BLaER1 (cell line): ENCODE results near the gene NFAM1.

Experiments
- H3K27ac ChIP-seq: shearing (Covaris generic); formaldehyde crosslinking; 2 replicates; pipeline ENCODE4 v1.8.1; 2022
- H3K27me3 ChIP-seq: shearing (Covaris generic); formaldehyde crosslinking; 2 replicates; pipeline ENCODE4 v1.8.1; 2022
- H3K36me3 ChIP-seq: shearing (Covaris generic); formaldehyde crosslinking; 2 replicates; pipeline ENCODE4 v1.8.1; 2022
- H3K4me1 ChIP-seq: shearing (Covaris generic); formaldehyde crosslinking; 2 replicates; pipeline ENCODE4 v1.8.1; 2022
- H3K4me2 ChIP-seq: shearing (Covaris generic); formaldehyde crosslinking; 2 replicates; pipeline ENCODE4 v1.8.1; 2022
- H3K4me3 ChIP-seq: shearing (Covaris generic); formaldehyde crosslinking; 2 replicates; pipeline ENCODE4 v1.8.1; 2022
- H3K9ac ChIP-seq: shearing (Covaris generic); formaldehyde crosslinking; 2 replicates; pipeline ENCODE4 v1.8.1; 2022
- H3K9me3 ChIP-seq: shearing (Covaris generic); formaldehyde crosslinking; 2 replicates; pipeline ENCODE4 v1.8.1; 2022
- H4K20me1 ChIP-seq: shearing (Covaris generic); formaldehyde crosslinking; 2 replicates; pipeline ENCODE4 v1.8.1; 2022
- Cebpa-rat ChIP-seq: shearing (Covaris generic); IDR thresholded peaks from 2 replicates; pipeline ENCODE4 v1.8.1; 2022

NFAM1 gene

DNA sequence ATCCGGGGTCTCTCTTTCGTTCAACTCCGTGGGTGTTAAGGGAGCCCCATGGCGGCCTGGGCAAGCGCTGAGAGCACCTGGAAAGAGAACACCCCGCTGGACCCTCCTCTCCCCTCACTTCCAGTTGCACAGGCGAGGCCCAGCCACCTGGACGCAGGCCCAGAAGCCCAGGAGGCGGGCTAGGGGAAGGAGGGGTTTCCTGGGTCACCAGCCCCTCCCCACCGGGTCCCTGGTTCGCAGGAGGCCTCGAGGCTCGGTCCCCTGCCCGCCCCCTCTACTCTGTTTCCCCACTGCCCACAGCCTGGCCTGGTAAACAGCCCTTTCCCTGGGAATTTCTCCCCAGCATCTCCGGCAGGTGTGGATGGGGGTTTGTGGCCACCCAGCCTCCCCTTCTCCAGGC, 8.5 kb upstream of the NFAM1 start:
- Histone ChIP-seq H3K9me3 (no peaks in the 10 kb centered on the region), H3K36me3 (no peaks in the 10 kb centered on the region), H4K20me1 (no peaks in the 10 kb centered on the region), H3K4me3 (peak overlapping the region; percentile 57), H3K9ac (peak overlapping the region; percentile 77), H3K4me2 (peak overlapping the region; percentile 97), H3K27me3 (no peaks in the 10 kb centered on the region), H3K27ac (peak overlapping the region; percentile 98), H3K4me1 (peaks cover 97% of the 10 kb centered on the region)
- TF ChIP-seq Cebpa-rat = no peak

DNA sequence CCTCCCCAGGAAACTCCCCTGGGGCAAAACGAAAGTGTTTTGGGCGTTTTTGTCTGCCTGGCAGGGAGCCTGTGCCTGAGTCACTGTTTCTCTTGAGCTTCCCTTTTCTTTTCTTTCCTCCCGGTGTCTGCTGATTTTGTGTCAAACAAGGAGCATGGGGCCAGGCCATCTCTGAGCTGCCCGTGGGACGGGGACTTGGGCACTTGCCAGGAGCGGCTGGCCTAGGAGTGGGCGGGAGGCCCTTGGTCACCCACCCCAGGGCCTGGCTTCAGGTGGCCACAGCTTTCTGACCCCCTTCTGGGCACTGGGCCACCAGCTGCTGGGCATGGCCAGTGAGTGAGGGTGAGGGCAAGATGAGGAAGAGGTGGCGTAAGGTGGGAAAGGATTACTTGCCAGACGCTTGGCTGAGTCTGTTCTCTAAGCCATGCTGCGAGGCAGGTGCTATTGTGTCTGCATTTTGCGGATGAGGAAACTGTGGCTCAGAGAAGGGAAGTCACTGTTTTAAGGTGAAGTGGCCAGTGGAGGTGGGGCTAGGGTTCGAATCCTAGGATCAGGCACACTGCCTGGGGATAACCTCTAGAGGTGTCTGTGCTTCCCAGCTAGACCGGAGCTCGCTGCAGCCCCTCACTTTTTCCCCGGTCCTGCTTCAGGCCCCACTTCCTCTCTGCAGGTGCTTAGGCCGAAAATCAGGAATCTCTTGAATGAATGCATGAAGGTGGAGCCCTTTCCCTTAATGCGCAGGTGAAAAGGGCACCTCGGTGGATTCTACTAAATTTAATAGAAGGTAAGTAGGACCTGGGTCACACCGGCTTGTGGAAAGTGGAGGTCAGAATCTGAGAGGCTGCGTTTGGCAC, 7.8 kb upstream of the NFAM1 start:
- peak overlapping the region; percentile 98 for H3K27ac ChIP-seq
- H3K27me3 ChIP-seq = no peaks in the 10 kb centered on the region
- peak overlapping the region; percentile 77 for H3K9ac ChIP-seq
- peak overlapping the region; percentile 57 for H3K4me3 ChIP-seq
- no peaks in the 10 kb centered on the region for H3K36me3 ChIP-seq
- H4K20me1 ChIP-seq = no peaks in the 10 kb centered on the region
- no peaks in the 10 kb centered on the region for H3K9me3 ChIP-seq
- peak overlapping the region; percentile 97 for H3K4me2 ChIP-seq
- no peak for TF ChIP-seq Cebpa-rat
- H3K4me1 ChIP-seq = peaks cover 97% of the 10 kb centered on the region

DNA sequence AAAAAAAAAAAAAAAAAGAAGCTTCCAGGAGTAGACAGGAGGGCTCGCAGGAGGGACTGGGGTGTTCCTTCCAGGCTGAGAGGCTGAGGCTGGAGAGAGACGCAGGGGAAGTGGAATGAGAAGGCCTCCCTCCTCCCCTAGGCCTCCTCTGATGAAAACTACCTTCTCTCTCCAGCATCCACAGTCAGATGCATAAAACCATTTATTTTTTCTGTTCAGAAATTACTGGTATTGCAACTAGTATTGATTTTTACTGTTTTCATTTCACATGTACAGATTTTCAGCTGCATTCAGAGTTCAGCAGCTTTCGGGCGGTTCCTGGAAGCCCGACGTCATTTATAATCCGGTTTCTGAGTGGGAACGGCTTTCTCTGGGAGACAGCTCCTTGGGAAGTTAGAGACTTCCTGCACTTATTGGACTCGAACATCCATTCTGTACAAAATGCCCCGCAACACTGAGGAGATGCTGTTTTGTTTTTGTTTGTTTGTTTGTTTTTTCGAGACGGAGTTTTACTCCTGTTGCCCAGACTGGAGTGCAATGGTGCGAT, 6.9 kb upstream of the NFAM1 start:
- Histone ChIP-seq H3K4me3 (no peak overlapping the region), H3K36me3 (no peaks in the 10 kb centered on the region), H3K9ac (peak overlapping the region; percentile 77), H4K20me1 (0 out of 2 replicates have a peak, but pooled peaks cover 4% of the 10 kb centered on the region), H3K27me3 (no peaks in the 10 kb centered on the region), H3K4me1 (peaks cover 99% of the 10 kb centered on the region), H3K9me3 (no peaks in the 10 kb centered on the region), H3K4me2 (peak overlapping the region; percentile 97), H3K27ac (peak overlapping the region; percentile 98)
- no peak for TF ChIP-seq Cebpa-rat

DNA sequence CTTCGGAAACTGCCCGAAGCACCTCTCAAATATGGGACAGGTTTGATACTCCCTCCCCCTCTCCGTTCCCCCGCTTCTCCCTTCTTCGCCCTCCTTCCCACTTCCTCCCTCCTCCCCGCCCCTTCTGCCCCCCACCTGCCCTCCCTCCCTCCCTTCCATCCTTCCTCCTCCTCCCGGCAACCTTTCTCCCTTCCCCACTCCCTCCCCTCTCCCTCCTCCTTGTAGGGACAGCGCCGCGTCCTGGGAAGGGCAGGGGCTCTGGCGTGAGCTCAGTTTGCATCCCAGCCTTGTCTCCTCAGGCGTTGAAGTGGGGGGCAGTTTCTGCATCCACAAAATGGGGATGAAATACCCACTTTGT, 6.1 kb upstream of the NFAM1 start:
- Histone ChIP-seq H4K20me1 (0 out of 2 replicates have a peak, but pooled peaks cover 5% of the 10 kb centered on the region), H3K4me3 (peak overlapping the region; percentile 65), H3K27me3 (no peaks in the 10 kb centered on the region), H3K4me2 (peak overlapping the region; percentile 97), H3K9ac (peak overlapping the region; percentile 68; the same call in 1 of the 2 replicates), H3K9me3 (no peaks in the 10 kb centered on the region), H3K27ac (peak overlapping the region; percentile 98), H3K36me3 (no peaks in the 10 kb centered on the region), H3K4me1 (peaks cover 100% of the 10 kb centered on the region)
- no peak for TF ChIP-seq Cebpa-rat

DNA sequence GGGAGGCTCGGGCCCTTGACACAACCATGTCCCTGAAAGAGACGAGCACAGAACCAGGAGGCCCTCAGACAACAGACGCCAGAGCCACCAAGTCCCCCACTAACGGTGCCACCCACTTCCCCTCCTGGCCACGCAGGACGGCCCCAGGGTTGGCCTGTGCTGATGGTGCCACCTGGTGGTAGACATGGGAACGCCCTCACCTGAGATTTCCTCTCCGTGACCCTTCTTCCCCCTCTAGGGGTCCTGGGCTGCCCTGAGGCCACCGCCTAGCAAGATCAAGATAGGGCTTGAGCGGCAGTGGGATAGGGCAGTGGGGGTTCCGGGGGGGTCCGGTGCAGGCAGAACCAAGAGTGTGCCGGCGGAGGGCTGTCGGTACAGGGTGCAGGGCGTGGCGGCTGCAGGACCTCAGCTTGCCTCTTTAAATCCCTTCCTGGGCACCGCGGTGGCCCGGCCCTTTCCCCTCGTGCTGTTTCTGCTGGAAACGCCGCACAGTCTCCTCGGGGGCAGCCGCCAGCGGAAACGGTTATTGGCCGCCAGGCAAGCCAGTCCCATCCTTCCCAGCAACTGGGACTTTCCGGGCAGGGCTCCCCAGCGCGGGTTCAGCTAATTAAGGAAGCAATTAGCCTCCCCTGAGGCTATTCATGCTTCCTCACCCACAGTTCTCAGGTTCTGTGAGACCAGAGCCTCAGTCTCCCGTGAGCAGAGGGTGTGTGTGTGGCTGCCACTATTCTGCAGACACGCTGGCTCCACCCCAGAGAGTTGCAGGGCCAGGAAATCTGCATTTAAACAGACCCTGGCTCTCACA, 5.5 kb upstream of the NFAM1 start:
- peak overlapping the region; percentile 97 for H3K4me2 ChIP-seq
- H4K20me1 ChIP-seq = 0 out of 2 replicates have a peak, but pooled peaks cover 5% of the 10 kb centered on the region
- H3K9ac ChIP-seq = peak overlapping the region; percentile 68
- TF ChIP-seq Cebpa-rat = no peak
- H3K4me3 ChIP-seq = peak overlapping the region; percentile 65
- H3K36me3 ChIP-seq = no peaks in the 10 kb centered on the region
- H3K4me1 ChIP-seq = peaks cover 100% of the 10 kb centered on the region
- peak overlapping the region; percentile 67 for H3K27ac ChIP-seq
- no peaks in the 10 kb centered on the region for H3K9me3 ChIP-seq
- H3K27me3 ChIP-seq = no peaks in the 10 kb centered on the region

DNA sequence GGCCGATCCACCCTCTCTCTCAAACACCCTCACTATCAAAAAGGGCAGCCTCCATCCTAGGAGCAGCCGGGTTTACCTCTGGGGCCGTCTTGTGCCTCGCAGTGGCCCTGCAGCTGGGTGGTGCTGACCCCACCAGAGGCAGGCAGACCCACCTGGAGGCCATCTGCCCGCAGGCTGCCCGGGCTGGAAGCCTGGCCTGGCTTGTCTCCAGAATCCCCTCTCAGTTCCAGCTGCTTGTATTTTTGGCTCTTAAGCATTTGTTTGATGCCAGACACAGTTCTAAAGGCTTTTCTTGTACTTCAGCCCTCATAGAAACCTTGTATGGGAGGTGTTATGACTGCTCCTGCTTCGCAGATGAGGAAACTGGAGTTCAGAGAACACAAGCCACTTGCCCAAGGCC, 4.2 kb upstream of the NFAM1 start:
- H3K9me3 ChIP-seq = no peaks in the 10 kb centered on the region
- no peaks in the 10 kb centered on the region for H3K36me3 ChIP-seq
- 0 out of 2 replicates have a peak overlapping the region, but pooled peaks have one; percentile 4 for H3K4me3 ChIP-seq
- peak overlapping the region; percentile 27; the same call in 1 of the 2 replicates for H3K9ac ChIP-seq
- peak overlapping the region; percentile 67 for H3K27ac ChIP-seq
- 0 out of 2 replicates have a peak, but pooled peaks cover 5% of the 10 kb centered on the region for H4K20me1 ChIP-seq
- H3K27me3 ChIP-seq = no peaks in the 10 kb centered on the region
- H3K4me1 ChIP-seq = peaks cover 100% of the 10 kb centered on the region
- H3K4me2 ChIP-seq = peak overlapping the region; percentile 97
- TF ChIP-seq Cebpa-rat = no peak

DNA sequence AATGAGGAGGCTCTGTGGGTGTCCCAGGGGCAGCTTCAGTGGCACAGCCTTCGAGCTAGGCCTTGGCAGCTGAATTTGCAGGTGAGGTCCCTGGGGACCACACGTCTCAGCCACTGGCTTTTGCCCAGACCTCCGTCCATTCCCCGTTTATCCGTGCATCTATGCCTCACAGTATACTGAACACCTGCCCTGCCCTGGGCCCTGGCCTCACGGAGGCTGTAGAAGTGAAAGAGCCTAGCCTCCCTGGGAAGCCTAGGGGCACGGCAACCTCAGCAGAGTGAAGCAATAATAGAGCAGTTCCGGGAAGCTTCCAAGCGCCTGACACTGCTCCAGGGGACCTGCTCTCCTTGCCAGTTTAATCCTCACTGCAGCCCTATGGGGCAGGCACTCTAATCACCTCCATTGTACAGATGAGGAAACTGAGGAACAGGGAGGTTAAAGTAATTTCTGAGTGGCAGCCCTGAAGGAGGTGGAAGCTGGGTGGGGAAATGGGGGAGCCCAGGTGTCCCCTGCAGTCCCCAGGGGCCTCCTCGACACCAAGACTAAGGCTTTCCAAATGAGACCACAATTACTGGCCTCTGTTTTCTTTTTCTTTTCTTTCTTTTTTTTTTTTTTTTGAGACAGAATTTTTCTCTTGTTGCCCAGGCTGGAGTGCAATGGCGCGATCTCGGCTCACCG, 2.7 kb upstream of the NFAM1 start:
- peak; percentile 78 for TF ChIP-seq Cebpa-rat
- peak overlapping the region; percentile 97 for H3K4me2 ChIP-seq
- no peaks in the 10 kb centered on the region for H3K36me3 ChIP-seq
- H3K9me3 ChIP-seq = no peaks in the 10 kb centered on the region
- peak overlapping the region; percentile 47 for H3K27ac ChIP-seq
- 0 out of 2 replicates have a peak overlapping the region, but pooled peaks have one; percentile 0 for H3K4me3 ChIP-seq
- peaks cover 100% of the 10 kb centered on the region for H3K4me1 ChIP-seq
- H4K20me1 ChIP-seq = 0 out of 2 replicates have a peak, but pooled peaks cover 5% of the 10 kb centered on the region
- H3K27me3 ChIP-seq = no peaks in the 10 kb centered on the region
- no peak overlapping the region; the same call in 1 of the 2 replicates for H3K9ac ChIP-seq

DNA sequence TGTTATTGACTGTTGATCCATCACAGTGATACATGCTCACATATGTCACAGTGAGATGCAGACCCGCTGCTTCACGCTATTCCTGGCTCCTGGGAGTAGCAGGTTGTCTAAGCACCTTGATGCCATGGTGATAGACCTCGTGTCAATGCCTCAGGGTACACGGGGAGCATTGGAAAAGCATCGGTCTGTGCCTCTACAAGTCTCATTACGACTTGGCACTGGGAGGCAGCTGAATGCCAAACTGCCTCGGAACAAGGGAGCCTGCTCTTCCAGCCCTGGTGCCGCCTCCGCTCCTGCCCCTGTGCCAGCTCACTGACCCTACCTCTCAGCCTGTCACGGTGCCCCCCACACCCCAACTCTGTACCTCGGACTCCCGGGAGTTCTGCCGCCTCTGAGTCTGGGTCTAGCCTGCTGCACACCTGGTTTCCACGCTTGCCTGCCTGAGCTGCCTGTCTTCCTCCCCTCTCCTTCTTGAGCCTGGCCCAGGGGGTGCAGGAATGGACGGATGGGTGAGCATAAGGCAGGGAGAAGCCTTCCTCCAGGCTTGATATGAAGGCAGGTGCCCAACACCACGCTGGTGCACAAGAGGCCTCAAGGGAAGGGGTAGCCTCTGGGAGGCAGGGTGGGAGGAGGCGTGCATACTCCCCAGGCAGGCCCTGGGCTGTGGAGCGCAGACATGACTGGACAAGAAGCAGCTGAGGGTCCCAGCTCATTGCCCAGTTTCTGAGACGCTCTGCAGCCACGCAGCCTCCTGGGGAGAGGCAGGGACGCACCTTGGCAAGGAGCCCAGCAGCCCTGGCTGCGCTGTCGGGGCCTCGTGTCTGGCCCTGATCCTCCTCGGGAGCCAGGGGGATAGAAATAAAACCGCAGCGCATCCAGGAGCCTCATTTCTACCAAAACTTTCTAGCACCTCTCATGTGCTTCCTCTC, 1.8 kb upstream of the NFAM1 start:
- Histone ChIP-seq H3K4me2 (peak overlapping the region; percentile 97), H3K9ac (no peak overlapping the region)

More for the DNA sequence above, 1.8 kb upstream of the NFAM1 start:
- no peaks in the 10 kb centered on the region for H3K36me3 ChIP-seq
- 0 out of 2 replicates have a peak, but pooled peaks cover 5% of the 10 kb centered on the region for H4K20me1 ChIP-seq
- no peaks in the 10 kb centered on the region for H3K27me3 ChIP-seq
- TF ChIP-seq Cebpa-rat = no peak
- no peaks in the 10 kb centered on the region for H3K9me3 ChIP-seq
- H3K27ac ChIP-seq = peak overlapping the region; percentile 47
- H3K4me3 ChIP-seq = 0 out of 2 replicates have a peak overlapping the region, but pooled peaks have one; percentile 0
- peaks cover 94% of the 10 kb centered on the region for H3K4me1 ChIP-seq
